DLD1 (cell line): ENCODE measurements around the gene CATSPERD.
"Not testable (repeated sequence)": the region's sequence is repeated elsewhere in the genome, so short reads cannot be mapped to it uniquely, and the experiment has no call there.

ENCODE experiments used
- in situ Hi-C: cut with HindIII; loops from 2 replicates; pipeline ENCODE4 v1.10.0; 2017; ENCODE audit warnings: low sequenced_read_pairs

CATSPERD gene

GRCh38 chr19:5684694-5685430 is 35.6 kb upstream of the CATSPERD start:
- in situ Hi-C loops: no loop called here

GRCh38 chr19:5686326-5686646 is 34.2 kb upstream of the CATSPERD start:
- in situ Hi-C loops: no loop called here

- in situ Hi-C loops: no loop called here
These were observed 33.6 kb upstream of the CATSPERD start for GRCh38 chr19:5686647-5687359.

- in situ Hi-C loops: no loop called here
These were observed 32.9 kb upstream of the CATSPERD start for GRCh38 chr19:5687360-5688198.

- in situ Hi-C loops: not testable (repeated sequence)
These were observed 32.1 kb upstream of the CATSPERD start for GRCh38 chr19:5688262-5688881.

GRCh38 chr19:5690125-5690954 is 30.1 kb upstream of the CATSPERD start, which contains the start of gene RPL36:
Gene RPL36 (plus strand): TSS chr19:5690295. CDS start chr19:5690508, 213 bp downstream.
- in situ Hi-C loops: no loop called here

- in situ Hi-C loops: no loop called here
These were observed 29.2 kb upstream of the CATSPERD start for GRCh38 chr19:5690955-5691821.

GRCh38 chr19:5691822-5692722 is 28.4 kb upstream of the CATSPERD start:
- in situ Hi-C loops: no loop called here

- in situ Hi-C loops: no loop called here
These were observed 27.7 kb upstream of the CATSPERD start for GRCh38 chr19:5692723-5693194.

GRCh38 chr19:5693195-5694166 is 27.0 kb upstream of the CATSPERD start:
- in situ Hi-C loops: no loop called here

- in situ Hi-C loops: no loop called here
These were observed 26.1 kb upstream of the CATSPERD start for GRCh38 chr19:5694167-5694955.

GRCh38 chr19:5694956-5695648 is 25.3 kb upstream of the CATSPERD start:
- in situ Hi-C loops: no loop called here

GRCh38 chr19:5695649-5696195 is 24.7 kb upstream of the CATSPERD start:
- in situ Hi-C loops: no loop called here

- in situ Hi-C loops: no loop called here
These were observed 24.0 kb upstream of the CATSPERD start for GRCh38 chr19:5696196-5697021.
